GM23338 (cell line): ENCODE measurements around the gene APOL1. TPM values are rescaled to one million over a fixed set of nuclear protein-coding genes. Genes with fewer than 3 reads are reported as not detected.

Experiments used
- ATAC-seq: fragments of 200-7000 bp; cut with Tn5 transposase; 3 replicates; pipeline ENCODE4 v1.9.1; 2020
- DNase-seq: peaks from one replicate; pipeline ENCODE4 v3.0.0-alpha.2; 2015; ENCODE audit warnings: low spot score
- H2AFZ ChIP-seq: fragments of 200-600 bp; sonication (generic); 2 replicates; pipeline ENCODE4 v1.8.0; 2016; ENCODE audit warnings: antibody characterized with exemption, mild to moderate bottlenecking, moderate library complexity
- H3F3A ChIP-seq: fragments of 200-600 bp; sonication (generic); replicated peaks from 2 replicates; pipeline ENCODE4 v1.8.0; 2017; ENCODE audit warnings: antibody characterized with exemption, mixed run types, low read depth
- H3K27ac ChIP-seq: fragments of 200-600 bp; sonication (generic); 2 replicates; pipeline ENCODE4 v1.6.1; 2016; ENCODE audit warnings: low read depth
- H3K27me3 ChIP-seq: fragments of 200-600 bp; sonication (generic); 2 replicates; pipeline ENCODE4 v1.8.0; 2016; ENCODE audit warnings: mild to moderate bottlenecking, mixed run types, moderate library complexity; ENCODE audit not compliant: insufficient read depth
- H3K36me3 ChIP-seq: fragments of 200-600 bp; sonication (generic); 2 replicates; pipeline ENCODE4 v1.8.0; 2016; ENCODE audit warnings: mild to moderate bottlenecking; ENCODE audit not compliant: insufficient read depth
- H3K4me1 ChIP-seq: fragments of 200-600 bp; sonication (generic); 2 replicates; pipeline ENCODE4 v1.8.0; 2016; ENCODE audit warnings: mild to moderate bottlenecking, moderate library complexity; ENCODE audit not compliant: insufficient read depth
- H3K4me2 ChIP-seq: fragments of 200-600 bp; sonication (generic); 2 replicates; pipeline ENCODE4 v1.7.1; 2017; ENCODE audit warnings: mixed run types
- H3K4me3 ChIP-seq: fragments of 200-600 bp; sonication (generic); 2 replicates; pipeline ENCODE4 v1.6.1; 2016; ENCODE audit warnings: mixed run types
- H3K79me2 ChIP-seq: fragments of 200-600 bp; sonication (generic); replicated peaks from 2 replicates; pipeline ENCODE4 v1.8.0; 2017; ENCODE audit warnings: mild to moderate bottlenecking; ENCODE audit not compliant: insufficient read depth
- H3K9me2 ChIP-seq: fragments of 200-600 bp; sonication (generic); 2 replicates; pipeline ENCODE4 v1.8.0; 2017; ENCODE audit not compliant: insufficient read depth
- H4K20me1 ChIP-seq: fragments of 200-600 bp; sonication (generic); replicated peaks from 2 replicates; pipeline ENCODE4 v1.8.0; 2017; ENCODE audit warnings: mild to moderate bottlenecking; ENCODE audit not compliant: insufficient read depth
- H3K27ac Mint-ChIP-seq: 2 replicates; pipeline ENCODE4 v1.8.0; 2020; ENCODE audit warnings: inconsistent platforms, mild to moderate bottlenecking, moderate library complexity, mixed read lengths
- H3K27me3 Mint-ChIP-seq: 3 replicates; pipeline ENCODE4 v1.8.0; 2022; ENCODE audit warnings: low read depth, mild to moderate bottlenecking, moderate library complexity, mixed read lengths, inconsistent platforms; ENCODE audit not compliant: insufficient read depth, poor library complexity
- H3K36me3 Mint-ChIP-seq: 3 replicates; pipeline ENCODE4 v1.8.0; 2021; ENCODE audit warnings: low read depth, mild to moderate bottlenecking, inconsistent platforms, moderate library complexity, mixed read lengths
- H3K4me1 Mint-ChIP-seq: 3 replicates; pipeline ENCODE4 v1.8.0; 2020; ENCODE audit warnings: mild to moderate bottlenecking, inconsistent platforms, mixed read lengths
- H3K4me3 Mint-ChIP-seq: 3 replicates; pipeline ENCODE4 v1.8.0; 2021; ENCODE audit warnings: moderate library complexity, mild to moderate bottlenecking, inconsistent platforms, mixed read lengths
- H3K9me3 Mint-ChIP-seq: 3 replicates; pipeline ENCODE4 v1.8.0; 2020; ENCODE audit warnings: moderate library complexity, mild to moderate bottlenecking, inconsistent platforms, mixed read lengths
- CREB1 ChIP-seq: fragments of 250-450 bp; sonication (Bioruptor Pico); IDR thresholded peaks from 2 replicates; pipeline ENCODE4 v1.5.0; 2020; ENCODE audit warnings: low read depth, mild to moderate bottlenecking, moderate library complexity
- EZH2 ChIP-seq: fragments of 200-600 bp; sonication (generic); IDR thresholded peaks from one replicate; pipeline ENCODE4 v1.8.0; 2017; ENCODE audit warnings: antibody characterized with exemption, mild to moderate bottlenecking, low read depth; ENCODE audit not compliant: unreplicated experiment
- JUNB ChIP-seq: IDR thresholded peaks from one replicate; pipeline ENCODE4 v1.6.1; 2016; ENCODE audit warnings: antibody characterized with exemption; ENCODE audit not compliant: unreplicated experiment
- NANOG ChIP-seq: IDR thresholded peaks from 2 replicates; pipeline ENCODE4 v1.6.1; 2016; ENCODE audit warnings: antibody characterized with exemption, borderline replicate concordance
- POLR2AphosphoS5 ChIP-seq: IDR thresholded peaks from 2 replicates; pipeline ENCODE4 v1.6.1; 2016; ENCODE audit warnings: antibody characterized with exemption, low read depth
- STAT1 ChIP-seq: IDR thresholded peaks from one replicate; pipeline ENCODE4 v1.6.1; 2016; ENCODE audit warnings: antibody characterized with exemption; ENCODE audit not compliant: unreplicated experiment
- ZNF114 ChIP-seq: fragments of 250-450 bp; sonication (Bioruptor Pico); IDR thresholded peaks from 2 replicates; pipeline ENCODE4 v1.5.0; 2020; ENCODE audit warnings: mild to moderate bottlenecking, moderate library complexity
- ZNF331 ChIP-seq: fragments of 250-450 bp; sonication (Bioruptor Pico); IDR thresholded peaks from 2 replicates; pipeline ENCODE4 v1.5.0; 2020; ENCODE audit warnings: low read depth, mild to moderate bottlenecking, moderate library complexity
- polyA plus RNA-seq: library from polyadenylated mRNA; unstranded; fragments of >200 nt; fragmentation: Nextera tagmentation; extraction: Ambion mirVana; gene quantifications from 2 replicates; pipeline ENCODE4 v1.2.1, GENCODE V29; 2016
- total RNA-seq: library from RNA; depleted of rRNA; stranded (reverse); fragments of >200 nt; shearing (Covaris generic); gene quantifications from 2 replicates; pipeline ENCODE4 v1.2.3, GENCODE V29; 2014
- TF ChIP-seq, protein P1 (sequence below), 2 experiments: fragments of 200-600 bp in 1 of 2; sonication (generic) in 1 of 2; conservative IDR thresholded peaks; 2 replicates each; pipeline versions ENCODE4 v1.5.1 to v1.6.1; 2016 to 2017; ENCODE audit warnings: antibody characterized with exemption in 2 of 2, low read depth in 2 of 2, mild to moderate bottlenecking in 2 of 2, moderate library complexity in 1 of 2
- TF ChIP-seq, protein P2 (sequence below): IDR thresholded peaks from one replicate; pipeline ENCODE4 v1.6.1; 2018; ENCODE audit warnings: antibody characterized with exemption; ENCODE audit not compliant: unreplicated experiment
- TF ChIP-seq, protein P3 (sequence below): IDR thresholded peaks from 2 replicates; pipeline ENCODE4 v1.6.1; 2016; ENCODE audit warnings: antibody characterized with exemption

Gene APOL1
- total and polyA plus RNA-seq, 2 experiments from 2014 or later: 0.11 TPM; not detected in 1

DNA sequence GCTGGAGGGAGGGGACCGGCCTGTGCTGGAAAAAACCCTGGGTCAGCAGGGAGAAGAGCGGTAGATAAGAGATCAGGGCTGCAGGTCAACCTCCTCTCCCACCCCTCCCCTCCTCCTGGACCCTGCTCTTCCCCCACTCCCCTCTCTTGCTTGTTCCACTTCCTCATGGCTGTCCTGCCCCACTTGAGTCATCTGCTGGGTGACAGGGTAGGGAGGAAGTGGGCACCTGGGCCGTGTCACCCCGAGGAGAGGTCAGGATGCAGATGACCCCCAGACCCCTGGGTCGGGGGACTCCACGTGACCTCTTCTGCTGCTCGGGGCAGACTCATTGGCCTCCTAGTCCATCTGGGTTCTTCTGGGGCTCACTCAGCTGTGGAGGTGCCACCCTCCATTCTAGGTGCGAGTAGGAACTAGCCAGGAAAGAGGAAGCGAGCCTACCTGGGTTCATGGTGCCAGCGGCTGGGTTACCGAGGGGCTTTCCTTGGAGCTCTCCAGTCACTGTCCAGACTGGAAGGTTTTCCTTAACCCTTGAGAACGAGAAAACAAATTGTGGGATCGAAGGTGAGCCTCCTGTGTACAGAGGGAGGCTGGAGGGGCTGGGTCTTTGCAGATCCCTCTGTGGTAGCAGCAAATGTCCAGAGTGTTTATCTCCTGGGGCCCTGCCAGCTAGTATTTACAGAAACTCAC lies 20.1 kb upstream of the APOL1 start:
- Histone ChIP-seq H3K79me2 (no peaks in the 10 kb centered on the region), H3K36me3 (no peaks in the 10 kb centered on the region), H3K4me3 (no peak overlapping the region), H3K27ac (no peak overlapping the region), H3K4me2 (no peak overlapping the region), H3F3A (no peaks in the 10 kb centered on the region), H3K27me3 (no peaks in the 10 kb centered on the region), H4K20me1 (no peaks in the 10 kb centered on the region), H2AFZ (no peak overlapping the region), H3K4me1 (no peaks in the 10 kb centered on the region), H3K9me2 (no peaks in the 10 kb centered on the region)
- Mint-ChIP-seq H3K4me3 (no peak overlapping the region), H3K27ac (no peak overlapping the region), H3K27me3 (peaks cover 8% of the 10 kb centered on the region), H3K4me1 (peaks cover 10% of the 10 kb centered on the region; the same call in 2 of the 3 replicates), H3K36me3 (peaks cover 28% of the 10 kb centered on the region), H3K9me3 (peaks cover 4% of the 10 kb centered on the region; the same call in 2 of the 3 replicates)
- ATAC-seq (no peak), DNase-seq (no peak)
- TF ChIP-seq NANOG (no peak), CREB1 (CRISPR knock-in tag) (no peak), JUNB (no peak), ZNF114 (CRISPR knock-in tag) (no peak), STAT1 (no peak), POLR2AphosphoS5 (no peak), EZH2 (no peak)
- TF ChIP-seq, protein P1, sequence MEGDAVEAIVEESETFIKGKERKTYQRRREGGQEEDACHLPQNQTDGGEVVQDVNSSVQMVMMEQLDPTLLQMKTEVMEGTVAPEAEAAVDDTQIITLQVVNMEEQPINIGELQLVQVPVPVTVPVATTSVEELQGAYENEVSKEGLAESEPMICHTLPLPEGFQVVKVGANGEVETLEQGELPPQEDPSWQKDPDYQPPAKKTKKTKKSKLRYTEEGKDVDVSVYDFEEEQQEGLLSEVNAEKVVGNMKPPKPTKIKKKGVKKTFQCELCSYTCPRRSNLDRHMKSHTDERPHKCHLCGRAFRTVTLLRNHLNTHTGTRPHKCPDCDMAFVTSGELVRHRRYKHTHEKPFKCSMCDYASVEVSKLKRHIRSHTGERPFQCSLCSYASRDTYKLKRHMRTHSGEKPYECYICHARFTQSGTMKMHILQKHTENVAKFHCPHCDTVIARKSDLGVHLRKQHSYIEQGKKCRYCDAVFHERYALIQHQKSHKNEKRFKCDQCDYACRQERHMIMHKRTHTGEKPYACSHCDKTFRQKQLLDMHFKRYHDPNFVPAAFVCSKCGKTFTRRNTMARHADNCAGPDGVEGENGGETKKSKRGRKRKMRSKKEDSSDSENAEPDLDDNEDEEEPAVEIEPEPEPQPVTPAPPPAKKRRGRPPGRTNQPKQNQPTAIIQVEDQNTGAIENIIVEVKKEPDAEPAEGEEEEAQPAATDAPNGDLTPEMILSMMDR (conservative IDR thresholded peaks at IDR 0.05; ENCODE audit: low read depth in 2 of 2): no peak
- TF ChIP-seq, protein P2, sequence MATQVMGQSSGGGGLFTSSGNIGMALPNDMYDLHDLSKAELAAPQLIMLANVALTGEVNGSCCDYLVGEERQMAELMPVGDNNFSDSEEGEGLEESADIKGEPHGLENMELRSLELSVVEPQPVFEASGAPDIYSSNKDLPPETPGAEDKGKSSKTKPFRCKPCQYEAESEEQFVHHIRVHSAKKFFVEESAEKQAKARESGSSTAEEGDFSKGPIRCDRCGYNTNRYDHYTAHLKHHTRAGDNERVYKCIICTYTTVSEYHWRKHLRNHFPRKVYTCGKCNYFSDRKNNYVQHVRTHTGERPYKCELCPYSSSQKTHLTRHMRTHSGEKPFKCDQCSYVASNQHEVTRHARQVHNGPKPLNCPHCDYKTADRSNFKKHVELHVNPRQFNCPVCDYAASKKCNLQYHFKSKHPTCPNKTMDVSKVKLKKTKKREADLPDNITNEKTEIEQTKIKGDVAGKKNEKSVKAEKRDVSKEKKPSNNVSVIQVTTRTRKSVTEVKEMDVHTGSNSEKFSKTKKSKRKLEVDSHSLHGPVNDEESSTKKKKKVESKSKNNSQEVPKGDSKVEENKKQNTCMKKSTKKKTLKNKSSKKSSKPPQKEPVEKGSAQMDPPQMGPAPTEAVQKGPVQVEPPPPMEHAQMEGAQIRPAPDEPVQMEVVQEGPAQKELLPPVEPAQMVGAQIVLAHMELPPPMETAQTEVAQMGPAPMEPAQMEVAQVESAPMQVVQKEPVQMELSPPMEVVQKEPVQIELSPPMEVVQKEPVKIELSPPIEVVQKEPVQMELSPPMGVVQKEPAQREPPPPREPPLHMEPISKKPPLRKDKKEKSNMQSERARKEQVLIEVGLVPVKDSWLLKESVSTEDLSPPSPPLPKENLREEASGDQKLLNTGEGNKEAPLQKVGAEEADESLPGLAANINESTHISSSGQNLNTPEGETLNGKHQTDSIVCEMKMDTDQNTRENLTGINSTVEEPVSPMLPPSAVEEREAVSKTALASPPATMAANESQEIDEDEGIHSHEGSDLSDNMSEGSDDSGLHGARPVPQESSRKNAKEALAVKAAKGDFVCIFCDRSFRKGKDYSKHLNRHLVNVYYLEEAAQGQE: no peak

DNA sequence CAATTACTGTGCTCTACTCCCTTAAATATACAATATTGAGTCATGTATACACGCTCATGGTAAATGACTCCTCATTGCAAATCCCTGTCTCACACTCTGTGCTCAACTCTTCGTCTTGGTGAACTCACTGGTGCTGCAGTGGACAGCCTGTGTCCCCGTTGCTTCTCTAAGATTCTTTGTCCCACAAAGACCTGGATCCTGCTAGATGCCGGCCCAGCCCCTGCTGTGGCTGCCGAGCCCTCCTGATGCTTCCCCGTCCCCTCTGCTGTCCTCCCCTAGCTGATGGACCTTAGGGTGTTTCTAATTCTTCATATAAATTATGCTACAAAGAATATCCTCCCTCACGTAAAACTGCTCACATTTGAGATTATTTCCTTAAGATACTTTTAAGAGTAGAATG lies 19.1 kb upstream of the APOL1 start:
- Histone ChIP-seq H3K36me3 (no peaks in the 10 kb centered on the region), H3K9me2 (no peaks in the 10 kb centered on the region), H3K4me2 (no peak overlapping the region), H4K20me1 (no peaks in the 10 kb centered on the region), H3K4me3 (no peak overlapping the region), H3K4me1 (peaks cover 4% of the 10 kb centered on the region), H3K27me3 (no peaks in the 10 kb centered on the region), H3K27ac (no peak overlapping the region), H3F3A (no peaks in the 10 kb centered on the region), H2AFZ (no peak overlapping the region), H3K79me2 (no peaks in the 10 kb centered on the region; the same call in 1 of the 2 replicates)
- peaks cover 4% of the 10 kb centered on the region; the same call in 2 of the 3 replicates for H3K9me3 Mint-ChIP-seq
- H3K4me3 Mint-ChIP-seq: no peak overlapping the region; the same call in 2 of the 3 replicates
- no peak for DNase-seq
- no peak for TF ChIP-seq ZNF331 (CRISPR knock-in tag)
- TF ChIP-seq, protein P3, sequence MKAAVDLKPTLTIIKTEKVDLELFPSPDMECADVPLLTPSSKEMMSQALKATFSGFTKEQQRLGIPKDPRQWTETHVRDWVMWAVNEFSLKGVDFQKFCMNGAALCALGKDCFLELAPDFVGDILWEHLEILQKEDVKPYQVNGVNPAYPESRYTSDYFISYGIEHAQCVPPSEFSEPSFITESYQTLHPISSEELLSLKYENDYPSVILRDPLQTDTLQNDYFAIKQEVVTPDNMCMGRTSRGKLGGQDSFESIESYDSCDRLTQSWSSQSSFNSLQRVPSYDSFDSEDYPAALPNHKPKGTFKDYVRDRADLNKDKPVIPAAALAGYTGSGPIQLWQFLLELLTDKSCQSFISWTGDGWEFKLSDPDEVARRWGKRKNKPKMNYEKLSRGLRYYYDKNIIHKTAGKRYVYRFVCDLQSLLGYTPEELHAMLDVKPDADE: no peak
- peaks cover 10% of the 10 kb centered on the region for H3K27me3 Mint-ChIP-seq
- H3K27ac Mint-ChIP-seq: no peak overlapping the region
- ATAC-seq: no peak
- H3K4me1 Mint-ChIP-seq: peaks cover 19% of the 10 kb centered on the region
- peaks cover 21% of the 10 kb centered on the region for H3K36me3 Mint-ChIP-seq
